ENCODE results near the gene SEC14L6.
"Not testable (repeated sequence)": the region's sequence is repeated elsewhere in the genome, so short reads cannot be mapped to it uniquely, and the experiment has no call there.

Gene SEC14L6

GRCh38 chr22:30546616-30547015, at the start of gene SEC14L6:
Gene SEC14L6, minus strand, starts transcription at chr22:30546741. Its CDS starts 59 bp downstream, at chr22:30546682.
- DNase-seq (ENCODE audit: low read depth in 2 of 2, low spot score in 1 of 2) = no peak

GRCh38 chr22:30596199-30596598, 49.7 kb upstream of the SEC14L6 start:
- no peak for DNase-seq (ENCODE audit: low read depth in 2 of 2, low spot score in 1 of 2)

GRCh38 chr22:30592360-30592713, 45.8 kb upstream of the SEC14L6 start:
- not testable (repeated sequence) for DNase-seq (ENCODE audit: low read depth in 2 of 2, low spot score in 1 of 2)

GRCh38 chr22:30591588-30592359, 45.2 kb upstream of the SEC14L6 start, which contains the start of gene PES1:
Gene PES1, minus strand, starts transcription at chr22:30591910. Its CDS starts 77 bp downstream, at chr22:30591833.
- peak; percentile 84 to 88 for DNase-seq (ENCODE audit: low read depth in 2 of 2, low spot score in 1 of 2)

GRCh38 chr22:30591191-30591587, 44.6 kb upstream of the SEC14L6 start:
- DNase-seq (ENCODE audit: low read depth in 2 of 2, low spot score in 1 of 2) = no peak

- no peak for DNase-seq (ENCODE audit: low read depth in 2 of 2, low spot score in 1 of 2)
Measured at GRCh38 chr22:30586414-30586813, 39.9 kb upstream of the SEC14L6 start.

GRCh38 chr22:30584441-30584840, 37.9 kb upstream of the SEC14L6 start:
- DNase-seq (ENCODE audit: low read depth in 2 of 2, low spot score in 1 of 2) = no peak

GRCh38 chr22:30582788-30583545, 36.4 kb upstream of the SEC14L6 start:
- no peak for DNase-seq (ENCODE audit: low read depth in 2 of 2, low spot score in 1 of 2)

GRCh38 chr22:30582051-30582450, 35.5 kb upstream of the SEC14L6 start:
- DNase-seq (ENCODE audit: low read depth in 2 of 2, low spot score in 1 of 2) = no peak

GRCh38 chr22:30580896-30581295, 34.4 kb upstream of the SEC14L6 start:
- DNase-seq (ENCODE audit: low read depth in 2 of 2, low spot score in 1 of 2) = no peak

- DNase-seq (ENCODE audit: low read depth in 2 of 2, low spot score in 1 of 2) = no peak
Measured at GRCh38 chr22:30578481-30578880, 31.9 kb upstream of the SEC14L6 start.

- DNase-seq (ENCODE audit: low read depth in 2 of 2, low spot score in 1 of 2) = no peak
Measured at GRCh38 chr22:30575859-30576258, 29.3 kb upstream of the SEC14L6 start.

GRCh38 chr22:30574997-30575671, 28.6 kb upstream of the SEC14L6 start:
- no peak for DNase-seq (ENCODE audit: low read depth in 2 of 2, low spot score in 1 of 2)

GRCh38 chr22:30574095-30574981, 27.8 kb upstream of the SEC14L6 start, which contains the start of gene GAL3ST1:
Gene GAL3ST1, minus strand, starts transcription at chr22:30574665. Its CDS starts 17,273 bp downstream, at chr22:30557392.
- DNase-seq (ENCODE audit: low read depth in 2 of 2, low spot score in 1 of 2) = no peak

- DNase-seq (ENCODE audit: low read depth in 2 of 2, low spot score in 1 of 2) = no peak
Measured at GRCh38 chr22:30573594-30574094, 27.1 kb upstream of the SEC14L6 start.

GRCh38 chr22:30572840-30573593, 26.5 kb upstream of the SEC14L6 start:
- no peak for DNase-seq (ENCODE audit: low read depth in 2 of 2, low spot score in 1 of 2)

GRCh38 chr22:30572210-30572609, 25.7 kb upstream of the SEC14L6 start:
- no peak for DNase-seq (ENCODE audit: low read depth in 2 of 2, low spot score in 1 of 2)

GRCh38 chr22:30569674-30570202, 23.2 kb upstream of the SEC14L6 start:
- no peak for DNase-seq (ENCODE audit: low read depth in 2 of 2, low spot score in 1 of 2)

GRCh38 chr22:30568137-30568805, 21.7 kb upstream of the SEC14L6 start:
- DNase-seq (ENCODE audit: low read depth in 2 of 2, low spot score in 1 of 2) = no peak

All from stimulated activated CD8-positive, alpha-beta memory T cell treated with anti-CD3 and anti-CD28 coated beads, Interleukin-4, amount 100 ng/mL, for 1 hour (primary cell).